ENCODE results near the gene IKZF1. TPM values are rescaled to one million over a fixed set of nuclear protein-coding genes. Genes with fewer than 3 reads are reported as not detected.

The IKZF1 gene
- total RNA-seq, 3 donors from 2014 or later, result 14.2 to 21.4 (median 21.3) TPM

DNA sequence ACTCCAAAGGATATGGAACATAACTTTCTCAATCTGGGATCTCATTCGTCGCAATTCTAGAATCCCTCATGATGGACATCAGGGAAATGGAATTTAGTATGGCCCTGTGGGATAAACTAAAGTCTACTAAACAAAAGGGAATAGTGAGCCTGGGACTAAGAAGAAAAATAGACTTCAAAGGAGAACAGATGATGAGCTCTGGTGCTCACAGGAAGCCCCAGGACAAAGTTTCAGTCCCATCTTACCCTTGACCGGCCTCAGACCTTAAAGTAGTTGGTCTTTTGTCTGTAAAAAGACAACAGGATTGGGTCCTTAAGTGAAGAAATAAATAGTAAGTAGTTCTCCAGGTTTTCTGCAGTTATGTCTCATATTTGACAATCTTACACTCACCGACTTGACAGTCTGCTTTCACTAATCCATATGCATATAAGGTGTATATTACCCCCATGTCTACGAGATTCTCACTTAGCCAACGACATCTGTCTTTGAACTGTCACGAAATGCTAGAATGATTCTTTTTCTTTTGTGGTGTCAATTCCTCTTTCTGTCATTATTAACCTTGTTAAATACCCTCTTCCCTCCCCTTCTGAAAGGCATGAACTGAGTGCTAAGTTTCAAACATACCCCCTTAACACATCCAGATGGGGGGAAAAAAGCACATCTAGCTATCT, 10.9 kb upstream of the IKZF1 start:
- H3K4me3 ChIP-seq, result no peak overlapping the region
- TF ChIP-seq POLR2AphosphoS5 (IDR thresholded peaks at IDR 0.05) (no peak), POLR2A (IDR thresholded peaks at IDR 0.05) (no peak)
- TF ChIP-seq, protein P1, sequence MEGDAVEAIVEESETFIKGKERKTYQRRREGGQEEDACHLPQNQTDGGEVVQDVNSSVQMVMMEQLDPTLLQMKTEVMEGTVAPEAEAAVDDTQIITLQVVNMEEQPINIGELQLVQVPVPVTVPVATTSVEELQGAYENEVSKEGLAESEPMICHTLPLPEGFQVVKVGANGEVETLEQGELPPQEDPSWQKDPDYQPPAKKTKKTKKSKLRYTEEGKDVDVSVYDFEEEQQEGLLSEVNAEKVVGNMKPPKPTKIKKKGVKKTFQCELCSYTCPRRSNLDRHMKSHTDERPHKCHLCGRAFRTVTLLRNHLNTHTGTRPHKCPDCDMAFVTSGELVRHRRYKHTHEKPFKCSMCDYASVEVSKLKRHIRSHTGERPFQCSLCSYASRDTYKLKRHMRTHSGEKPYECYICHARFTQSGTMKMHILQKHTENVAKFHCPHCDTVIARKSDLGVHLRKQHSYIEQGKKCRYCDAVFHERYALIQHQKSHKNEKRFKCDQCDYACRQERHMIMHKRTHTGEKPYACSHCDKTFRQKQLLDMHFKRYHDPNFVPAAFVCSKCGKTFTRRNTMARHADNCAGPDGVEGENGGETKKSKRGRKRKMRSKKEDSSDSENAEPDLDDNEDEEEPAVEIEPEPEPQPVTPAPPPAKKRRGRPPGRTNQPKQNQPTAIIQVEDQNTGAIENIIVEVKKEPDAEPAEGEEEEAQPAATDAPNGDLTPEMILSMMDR (IDR thresholded peaks at IDR 0.05), result no peak
- no peaks in the 10 kb centered on the region for H3K36me3 ChIP-seq
- H3K27ac ChIP-seq, result no peak overlapping the region
- intact Hi-C loops (cut with DNase I; ENCODE audit: low total_unique reads), result no loop called here
- no peaks in the 10 kb centered on the region for H3K4me1 ChIP-seq
- DNase-seq (ENCODE audit: low spot score in 2 of 2), result no peak
- peaks cover 0 to 4% of the 10 kb centered on the region in 2 donors for H3K27me3 ChIP-seq
- no peaks in the 10 kb centered on the region for H3K9me3 ChIP-seq

DNA sequence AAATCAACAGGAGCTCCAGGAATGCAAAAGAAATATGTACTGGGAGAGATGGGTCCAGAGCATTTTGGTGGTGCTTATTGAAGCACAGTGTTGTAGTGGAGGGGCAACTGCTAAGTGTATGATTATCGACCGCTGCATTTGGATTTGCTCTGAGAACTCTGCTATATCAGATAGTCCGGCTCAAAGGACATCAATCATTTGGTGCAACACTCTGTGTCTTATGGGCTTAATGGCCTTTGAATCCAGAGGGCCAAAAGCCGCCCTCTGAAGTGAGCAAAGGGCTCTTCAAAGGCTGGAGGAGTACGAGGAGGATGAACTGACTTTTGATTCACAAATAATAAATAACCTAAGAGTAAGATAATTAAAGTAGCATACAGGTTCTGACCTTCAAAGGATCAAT, 9.4 kb upstream of the IKZF1 start:
- H3K27ac ChIP-seq, result no peak overlapping the region
- intact Hi-C loops (cut with DNase I; ENCODE audit: low total_unique reads), result no loop called here
- peaks cover 0 to 4% of the 10 kb centered on the region in 2 donors for H3K27me3 ChIP-seq
- no peaks in the 10 kb centered on the region for H3K4me1 ChIP-seq
- no peak overlapping the region for H3K4me3 ChIP-seq
- no peak for TF ChIP-seq POLR2A (IDR thresholded peaks at IDR 0.05)
- TF ChIP-seq, protein P1 (IDR thresholded peaks at IDR 0.05), result no peak
- TF ChIP-seq POLR2AphosphoS5 (IDR thresholded peaks at IDR 0.05), result no peak
- no peak for DNase-seq (ENCODE audit: low spot score in 2 of 2)
- H3K36me3 ChIP-seq, result no peaks in the 10 kb centered on the region
- H3K9me3 ChIP-seq, result no peaks in the 10 kb centered on the region

DNA sequence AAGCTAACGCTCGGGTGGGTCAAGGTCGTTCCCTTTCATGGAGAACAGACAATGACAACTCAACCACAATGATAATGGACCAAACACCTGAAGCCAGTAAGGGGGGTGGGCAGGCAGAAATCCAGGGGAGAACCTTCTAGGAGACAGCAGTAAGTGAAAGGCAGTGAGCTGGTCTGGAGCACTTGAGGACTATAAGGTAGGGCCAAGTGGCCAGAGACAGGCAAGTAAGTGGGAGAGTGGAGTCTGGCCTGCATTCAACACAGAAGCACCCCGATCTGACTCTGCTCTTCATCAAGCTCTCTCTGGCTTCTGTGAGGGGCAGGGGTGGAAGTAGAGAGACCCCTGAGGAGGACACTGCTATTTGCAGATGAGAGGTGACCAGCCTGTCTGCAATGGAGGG, 7.7 kb upstream of the IKZF1 start:
- Histone ChIP-seq H3K4me3 (no peak overlapping the region), H3K27me3 (peaks cover 0 to 4% of the 10 kb centered on the region in 2 donors), H3K27ac (no peak overlapping the region), H3K9me3 (no peaks in the 10 kb centered on the region), H3K36me3 (no peaks in the 10 kb centered on the region), H3K4me1 (no peaks in the 10 kb centered on the region)
- intact Hi-C loops (cut with DNase I; ENCODE audit: low total_unique reads), result no loop called here
- no peak for TF ChIP-seq POLR2AphosphoS5 (IDR thresholded peaks at IDR 0.05)
- TF ChIP-seq, protein P1 (IDR thresholded peaks at IDR 0.05), result no peak
- TF ChIP-seq POLR2A (IDR thresholded peaks at IDR 0.05), result no peak
- no peak for DNase-seq (ENCODE audit: low spot score in 2 of 2)

DNA sequence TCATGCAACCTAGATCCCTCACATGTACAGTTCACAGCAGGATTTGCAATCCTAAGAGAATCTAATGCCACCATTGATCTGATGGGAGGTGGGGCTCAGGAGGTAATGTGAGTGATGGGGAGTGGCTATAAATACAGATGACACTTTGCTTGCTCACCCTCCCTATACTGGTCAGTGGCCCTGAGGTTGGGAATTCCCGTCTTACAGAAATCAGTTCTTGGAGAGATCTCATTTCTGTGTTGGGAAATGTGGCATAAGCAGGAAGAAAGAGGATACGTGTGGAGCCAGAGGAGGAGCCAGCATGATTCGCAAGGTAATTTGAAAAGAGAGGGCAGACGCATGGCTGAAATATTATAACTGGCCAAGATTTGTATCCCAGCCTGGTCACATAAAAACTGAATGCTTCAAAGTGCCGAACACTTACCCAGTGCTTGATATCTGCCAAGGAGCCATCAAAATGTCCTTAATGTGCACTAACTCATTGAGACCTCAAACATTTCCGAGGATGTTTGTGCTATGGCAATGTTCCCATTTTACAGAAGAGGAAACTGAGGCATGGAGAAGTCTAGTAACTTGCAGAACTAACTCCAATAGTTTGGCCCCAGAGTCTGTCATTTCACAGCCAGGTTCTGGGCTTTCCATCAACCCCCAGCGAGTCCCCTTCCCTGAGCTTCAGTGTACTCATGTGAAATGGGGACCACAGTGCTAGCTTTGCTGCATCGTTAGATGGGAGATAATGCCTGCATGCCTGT, 5.5 kb upstream of the IKZF1 start:
- no peak overlapping the region for H3K27ac ChIP-seq
- TF ChIP-seq POLR2A (IDR thresholded peaks at IDR 0.05) (no peak), POLR2AphosphoS5 (IDR thresholded peaks at IDR 0.05) (no peak)
- TF ChIP-seq, protein P1 (IDR thresholded peaks at IDR 0.05), result no peak
- intact Hi-C loops (cut with DNase I; ENCODE audit: low total_unique reads), result no loop called here
- no peaks in the 10 kb centered on the region for H3K36me3 ChIP-seq
- DNase-seq (ENCODE audit: low spot score in 2 of 2), result no peak
- no peaks in the 10 kb centered on the region for H3K9me3 ChIP-seq
- peaks cover 0 to 20% of the 10 kb centered on the region in 2 donors for H3K27me3 ChIP-seq
- H3K4me1 ChIP-seq, result no peaks in the 10 kb centered on the region
- H3K4me3 ChIP-seq, result no peak overlapping the region

DNA sequence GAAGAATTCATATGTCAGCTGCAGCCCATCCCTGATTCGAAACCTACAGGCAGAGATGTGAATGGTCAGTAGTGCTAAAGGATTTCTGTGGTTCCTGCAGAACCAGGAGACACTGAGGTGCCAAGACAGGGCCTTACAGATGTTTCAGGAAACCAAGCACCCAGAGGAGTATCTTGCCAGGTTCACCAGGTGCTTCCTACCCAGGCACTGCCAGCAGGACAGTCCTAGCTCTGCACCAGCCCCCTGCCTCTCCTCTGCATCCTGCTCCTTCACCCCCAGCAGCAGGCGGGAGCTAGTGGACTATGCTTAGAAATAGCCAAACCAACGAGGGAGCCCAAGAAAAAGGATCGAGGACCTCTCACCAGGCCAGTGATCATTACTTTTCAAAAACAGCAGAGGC, 4.2 kb upstream of the IKZF1 start:
- Histone ChIP-seq H3K4me1 (no peaks in the 10 kb centered on the region), H3K27ac (no peak overlapping the region), H3K9me3 (no peaks in the 10 kb centered on the region), H3K4me3 (no peak overlapping the region), H3K36me3 (no peaks in the 10 kb centered on the region), H3K27me3 (peaks cover 0 to 24% of the 10 kb centered on the region in 2 donors)
- TF ChIP-seq POLR2AphosphoS5 (IDR thresholded peaks at IDR 0.05) (no peak), POLR2A (IDR thresholded peaks at IDR 0.05) (no peak)
- TF ChIP-seq, protein P1 (IDR thresholded peaks at IDR 0.05), result no peak
- intact Hi-C loops (cut with DNase I; ENCODE audit: low total_unique reads), result no loop called here
- DNase-seq (ENCODE audit: low spot score in 2 of 2), result no peak
